ENCODE measurements around the gene ZNF750.

The ZNF750 gene

DNA sequence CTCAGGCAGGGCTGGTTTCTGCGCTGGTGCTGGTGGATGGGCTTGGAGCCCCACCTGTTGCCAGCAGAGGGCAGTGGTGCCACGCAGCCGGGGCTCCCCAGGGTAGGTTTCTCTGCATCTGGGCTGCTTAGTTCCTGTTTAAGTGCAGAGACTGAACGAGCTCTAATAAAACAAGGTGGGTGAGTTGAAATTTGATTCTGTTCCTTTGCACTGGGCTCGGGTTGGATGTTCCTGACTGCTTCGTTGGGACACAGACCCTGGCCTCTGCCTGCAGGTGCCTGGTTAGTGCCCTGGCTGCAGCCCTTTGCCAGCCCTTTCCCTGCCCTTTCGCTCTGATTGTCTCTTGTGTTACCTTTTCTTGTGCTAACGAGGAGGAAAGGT lies 57.9 kb downstream of the ZNF750 start:
- peak overlapping the region; percentile 30; the same call in 1 of the 2 replicates for H3K27ac ChIP-seq (ENCODE audit: low read length)
- H3K36me3 ChIP-seq (replicated peaks; ENCODE audit: insufficient read depth, low read length) = no peaks in the 10 kb centered on the region
- H2AFZ ChIP-seq (ENCODE audit: low read length) = no peak overlapping the region
- H3K4me1 ChIP-seq (ENCODE audit: low read length) = peaks cover 21% of the 10 kb centered on the region
- H3K9me3 ChIP-seq (replicated peaks; ENCODE audit: insufficient read depth, low read length) = no peaks in the 10 kb centered on the region
- no peaks in the 10 kb centered on the region for H3K27me3 ChIP-seq (replicated peaks; ENCODE audit: insufficient read depth, low read length)
- TF ChIP-seq, protein P1, sequence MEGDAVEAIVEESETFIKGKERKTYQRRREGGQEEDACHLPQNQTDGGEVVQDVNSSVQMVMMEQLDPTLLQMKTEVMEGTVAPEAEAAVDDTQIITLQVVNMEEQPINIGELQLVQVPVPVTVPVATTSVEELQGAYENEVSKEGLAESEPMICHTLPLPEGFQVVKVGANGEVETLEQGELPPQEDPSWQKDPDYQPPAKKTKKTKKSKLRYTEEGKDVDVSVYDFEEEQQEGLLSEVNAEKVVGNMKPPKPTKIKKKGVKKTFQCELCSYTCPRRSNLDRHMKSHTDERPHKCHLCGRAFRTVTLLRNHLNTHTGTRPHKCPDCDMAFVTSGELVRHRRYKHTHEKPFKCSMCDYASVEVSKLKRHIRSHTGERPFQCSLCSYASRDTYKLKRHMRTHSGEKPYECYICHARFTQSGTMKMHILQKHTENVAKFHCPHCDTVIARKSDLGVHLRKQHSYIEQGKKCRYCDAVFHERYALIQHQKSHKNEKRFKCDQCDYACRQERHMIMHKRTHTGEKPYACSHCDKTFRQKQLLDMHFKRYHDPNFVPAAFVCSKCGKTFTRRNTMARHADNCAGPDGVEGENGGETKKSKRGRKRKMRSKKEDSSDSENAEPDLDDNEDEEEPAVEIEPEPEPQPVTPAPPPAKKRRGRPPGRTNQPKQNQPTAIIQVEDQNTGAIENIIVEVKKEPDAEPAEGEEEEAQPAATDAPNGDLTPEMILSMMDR (IDR thresholded peaks at IDR 0.05; ENCODE audit: low read length) = peak; percentile 99
- TF ChIP-seq EZH2 (optimal IDR thresholded peaks at IDR 0.05; ENCODE audit: low read depth, low read length) = no peak
- no peak overlapping the region for H3K4me3 ChIP-seq (ENCODE audit: low read length)
- H3K79me2 ChIP-seq (ENCODE audit: low read length) = peaks cover 9% of the 10 kb centered on the region; the same call in 1 of the 2 replicates
- H3K4me2 ChIP-seq (ENCODE audit: low read depth, low read length) = no peak overlapping the region
- peak; percentile 81 for DNase-seq
- no peak overlapping the region for H3K9ac ChIP-seq (ENCODE audit: low read length)
- H3K9me2 ChIP-seq (replicated peaks; ENCODE audit: insufficient read depth, low read length) = no peaks in the 10 kb centered on the region
- H3F3A ChIP-seq (ENCODE audit: insufficient read depth, low read length) = peaks cover 13% of the 10 kb centered on the region
- H4K20me1 ChIP-seq (ENCODE audit: insufficient read depth, low read length) = no peaks in the 10 kb centered on the region

DNA sequence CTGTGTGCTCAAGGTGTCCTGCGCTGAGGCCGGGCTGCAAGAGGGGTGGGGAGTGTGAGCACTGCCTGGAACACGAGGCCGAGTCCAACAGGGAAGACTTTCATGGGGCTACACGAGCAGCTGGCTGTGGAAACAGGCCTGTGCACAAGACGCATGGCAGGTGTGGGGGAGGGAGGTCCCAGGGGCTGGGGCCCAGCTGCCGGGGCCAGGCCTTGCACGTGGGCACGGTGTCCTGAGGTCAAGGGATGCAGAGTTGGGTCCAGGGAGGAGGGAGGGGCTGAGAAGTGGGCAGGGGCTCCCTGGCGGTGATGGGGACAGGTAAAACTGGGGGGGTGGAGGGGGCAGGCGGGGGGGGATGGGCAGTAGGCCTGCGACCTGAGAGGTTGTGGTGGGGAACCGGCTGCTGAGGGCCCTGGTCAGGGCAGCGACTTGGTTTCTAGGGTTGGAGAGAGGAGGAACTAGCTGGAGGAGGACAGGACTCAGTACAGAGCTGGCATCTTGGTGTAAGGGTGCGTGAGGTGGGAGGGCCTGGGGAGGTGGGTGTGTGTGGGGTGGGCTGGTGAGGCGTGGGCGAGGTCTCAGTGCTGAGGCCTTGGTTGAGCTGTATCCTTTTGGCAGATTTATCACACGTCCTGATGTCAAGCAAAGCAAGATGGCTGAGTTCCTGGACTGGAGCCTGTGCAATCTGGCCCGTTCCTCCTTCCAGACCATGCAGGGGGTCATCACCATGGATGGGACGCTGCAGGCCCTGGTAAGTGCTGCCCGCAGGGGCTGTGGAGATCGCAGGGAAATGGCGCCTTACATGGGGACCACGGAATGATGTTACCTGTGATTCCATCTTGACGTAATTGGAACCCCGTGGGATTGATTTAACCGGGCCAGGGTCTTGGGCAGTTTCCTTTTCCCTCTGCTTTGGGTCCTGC lies 58.6 kb downstream of the ZNF750 start:
- Histone ChIP-seq H3K9me3 (replicated peaks; ENCODE audit: insufficient read depth, low read length) (no peaks in the 10 kb centered on the region), H3K27ac (ENCODE audit: low read length) (no peak overlapping the region), H3K79me2 (ENCODE audit: low read length) (peaks cover 9% of the 10 kb centered on the region; the same call in 1 of the 2 replicates), H3K9ac (ENCODE audit: low read length) (no peak overlapping the region), H3K27me3 (replicated peaks; ENCODE audit: insufficient read depth, low read length) (no peaks in the 10 kb centered on the region), H3F3A (ENCODE audit: insufficient read depth, low read length) (peaks cover 9% of the 10 kb centered on the region), H2AFZ (ENCODE audit: low read length) (no peak overlapping the region), H4K20me1 (ENCODE audit: insufficient read depth, low read length) (no peaks in the 10 kb centered on the region), H3K4me2 (ENCODE audit: low read depth, low read length) (no peak overlapping the region), H3K4me1 (ENCODE audit: low read length) (peaks cover 16% of the 10 kb centered on the region), H3K36me3 (replicated peaks; ENCODE audit: insufficient read depth, low read length) (no peaks in the 10 kb centered on the region), H3K9me2 (replicated peaks; ENCODE audit: insufficient read depth, low read length) (no peaks in the 10 kb centered on the region), H3K4me3 (ENCODE audit: low read length) (no peak overlapping the region)
- TF ChIP-seq EZH2phosphoT487 (IDR thresholded peaks at IDR 0.05; ENCODE audit: low read length) (no peak), EZH2 (optimal IDR thresholded peaks at IDR 0.05; ENCODE audit: low read depth, low read length) (no peak)
- TF ChIP-seq, protein P1 (IDR thresholded peaks at IDR 0.05; ENCODE audit: low read length) = no peak
- no peak for DNase-seq

DNA sequence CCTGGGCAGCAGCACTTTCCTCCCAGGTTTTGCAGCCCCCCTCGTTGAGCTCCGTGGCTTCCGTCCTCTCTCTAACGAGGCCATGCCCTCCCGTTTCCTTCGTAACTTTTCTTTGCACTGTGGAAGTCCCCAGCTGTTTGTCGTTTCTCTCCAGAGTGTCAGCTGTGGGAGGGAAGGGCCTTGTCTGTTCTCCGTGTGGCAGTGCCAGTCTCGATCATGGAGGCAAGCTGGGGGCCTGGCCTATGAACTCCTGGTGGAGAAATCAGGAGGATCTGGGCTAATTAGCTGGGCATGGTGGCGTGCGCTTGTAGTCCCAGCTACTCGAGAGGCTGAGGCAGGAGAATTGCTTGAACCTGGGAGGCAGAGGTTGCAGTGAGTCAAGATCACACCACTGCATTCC lies 59.6 kb downstream of the ZNF750 start:
- TF ChIP-seq EZH2phosphoT487 (IDR thresholded peaks at IDR 0.05; ENCODE audit: low read length) (no peak), EZH2 (optimal IDR thresholded peaks at IDR 0.05; ENCODE audit: low read depth, low read length) (no peak)
- TF ChIP-seq, protein P1 (IDR thresholded peaks at IDR 0.05; ENCODE audit: low read length) = no peak
- no peak for DNase-seq
- Histone ChIP-seq H3F3A (ENCODE audit: insufficient read depth, low read length) (peaks cover 5% of the 10 kb centered on the region; the same call in 1 of the 2 replicates), H3K27ac (ENCODE audit: low read length) (no peak overlapping the region), H2AFZ (ENCODE audit: low read length) (no peak overlapping the region), H3K9me3 (replicated peaks; ENCODE audit: insufficient read depth, low read length) (no peaks in the 10 kb centered on the region), H3K36me3 (replicated peaks; ENCODE audit: insufficient read depth, low read length) (no peaks in the 10 kb centered on the region), H3K9ac (ENCODE audit: low read length) (no peak overlapping the region), H4K20me1 (ENCODE audit: insufficient read depth, low read length) (no peaks in the 10 kb centered on the region), H3K79me2 (ENCODE audit: low read length) (peaks cover 9% of the 10 kb centered on the region; the same call in 1 of the 2 replicates), H3K4me1 (ENCODE audit: low read length) (peaks cover 9% of the 10 kb centered on the region; the same call in 1 of the 2 replicates), H3K4me3 (ENCODE audit: low read length) (no peak overlapping the region), H3K4me2 (ENCODE audit: low read depth, low read length) (no peak overlapping the region), H3K9me2 (replicated peaks; ENCODE audit: insufficient read depth, low read length) (no peaks in the 10 kb centered on the region), H3K27me3 (replicated peaks; ENCODE audit: insufficient read depth, low read length) (no peaks in the 10 kb centered on the region)

All from MM.1S (cell line).